Transverse colon (tissue), 4 donors: ENCODE results near the gene HMX1. TPM values are rescaled to one million over a fixed set of nuclear protein-coding genes. Genes with fewer than 3 reads are reported as not detected.

Source experiments
- DNase-seq: peaks from one replicate; pipeline ENCODE4 v3.0.0-alpha.2; 2019
- H3K27ac ChIP-seq, 4 donors: fragments of 200-600 bp; sonication (generic); 2 replicates each; pipeline ENCODE4 v1.5.1; 2016 to 2018; ENCODE audit warnings: inconsistent platforms in 4 of 4
- H3K27me3 ChIP-seq: fragments of 200-600 bp; sonication (generic); 2 replicates; pipeline ENCODE4 v1.5.1; 2017; ENCODE audit warnings: inconsistent platforms
- H3K36me3 ChIP-seq, 4 donors: fragments of 200-600 bp; sonication (generic); 2 replicates each; pipeline ENCODE4 v1.5.1; 2017 to 2019; ENCODE audit warnings: inconsistent platforms in 4 of 4
- H3K4me1 ChIP-seq, 4 donors: fragments of 200-600 bp; sonication (generic); 2 replicates each; pipeline ENCODE4 v1.5.1; 2017 to 2020; ENCODE audit warnings: inconsistent platforms in 4 of 4
- H3K4me3 ChIP-seq, 4 donors: fragments of 200-600 bp; sonication (generic); 1 replicate in 1 of 4; 2 replicates in 3 of 4; pipeline versions ENCODE4 v1.5.1 to v1.6.1; 2017 to 2019; ENCODE audit warnings: inconsistent platforms in 4 of 4
- H3K9me3 ChIP-seq, 2 donors: fragments of 200-600 bp; sonication (generic); 2 replicates each; pipeline ENCODE4 v1.5.1; 2017 to 2019; ENCODE audit warnings: inconsistent platforms in 2 of 2
- CTCF ChIP-seq, 5 experiments: fragments of 200-600 bp in 3 of 5; fragments of 450-650 bp in 2 of 5; sonication (generic) in 3 of 5; IDR thresholded peaks; 1 replicate in 2 of 5; 2 replicates in 3 of 5; pipeline ENCODE4 v1.5.1; 2016 to 2017; ENCODE audit warnings: antibody characterized with exemption in 5 of 5, inconsistent platforms in 3 of 5, mild to moderate bottlenecking in 2 of 5, moderate library complexity in 1 of 5
- EP300 ChIP-seq: sonication (generic); formaldehyde crosslinking; IDR thresholded peaks from one replicate; pipeline ENCODE4 v1.6.1; 2017; ENCODE audit warnings: antibody characterized with exemption, low read depth
- POLR2A ChIP-seq: fragments of 450-650 bp; IDR thresholded peaks from one replicate; pipeline ENCODE4 v1.6.1; 2016; ENCODE audit warnings: antibody characterized with exemption, mild to moderate bottlenecking, moderate library complexity
- POLR2AphosphoS5 ChIP-seq, 3 donors: sonication (generic); formaldehyde crosslinking; IDR thresholded peaks; one replicate each; pipeline ENCODE4 v1.6.1; 2016; ENCODE audit warnings: antibody characterized with exemption in 3 of 3
- WGBS, 2 donors: methylation state at CpG; one replicate each; pipeline ENCODE4 v1.1.5; 2018; ENCODE audit warnings: low coverage in 1 of 2; 5-methylcytosine and 5-hydroxymethylcytosine counted together
- in situ Hi-C, 4 donors: fragments of 200-750 bp; cut with MboI; loops; one replicate each; pipeline versions ENCODE4 v1.15.0 to v1.15.1; 2017; ENCODE audit warnings: low sequenced_read_pairs in 3 of 4, low pct_ligation_motif_present in 1 of 4, low pct_unique_long_range_greater_than_20kb in 1 of 4
- intact Hi-C: fragments of 100-400 bp; cut with DNase I; formaldehyde crosslinking; loops from one replicate; pipeline ENCODE4 v1.15.1; 2023; ENCODE audit warnings: low total_unique reads
- total RNA-seq, 4 donors: library from RNA; depleted of rRNA; stranded (reverse); fragments of >200 nt; gene quantifications; one replicate each; pipeline ENCODE4 v1.1.0, GENCODE V29; 2016

The HMX1 gene
- total RNA-seq, 4 donors from 2014 or later, result not detected

GRCh38 chr4:8850074-8850829 is 21.4 kb downstream of the HMX1 start:
- no peaks in the 10 kb centered on the region for H3K36me3 ChIP-seq
- H3K4me3 ChIP-seq, result no peak overlapping the region
- TF ChIP-seq POLR2AphosphoS5 (IDR thresholded peaks at IDR 0.05), result no peak
- TF ChIP-seq EP300, result no peak
- TF ChIP-seq POLR2A, result no peak
- TF ChIP-seq CTCF (IDR thresholded peaks at IDR 0.05), result no peak
- WGBS, 2 donors, result 80% methylated on average over 21 of the region's 23 CpGs; no CpG with 5 or more reads in 1 of the 2 donors
- H3K4me1 ChIP-seq, result no peaks in the 10 kb centered on the region
- intact Hi-C loops, result no loop called here
- no peaks in the 10 kb centered on the region for H3K9me3 ChIP-seq
- no peak for DNase-seq
- in situ Hi-C loops, result no loop called here
- no peak overlapping the region for H3K27ac ChIP-seq
- peaks cover 51% of the 10 kb centered on the region for H3K27me3 ChIP-seq

GRCh38 chr4:8849266-8850073 is 22.2 kb downstream of the HMX1 start:
- H3K4me3 ChIP-seq, result no peak overlapping the region
- in situ Hi-C loops, result no loop called here
- intact Hi-C loops, result no loop called here
- H3K9me3 ChIP-seq, result no peaks in the 10 kb centered on the region
- TF ChIP-seq EP300, result no peak
- no peak for TF ChIP-seq POLR2AphosphoS5 (IDR thresholded peaks at IDR 0.05)
- no peak for TF ChIP-seq POLR2A
- no peak for TF ChIP-seq CTCF (IDR thresholded peaks at IDR 0.05)
- no peaks in the 10 kb centered on the region for H3K4me1 ChIP-seq
- DNase-seq, result no peak
- H3K27ac ChIP-seq, result no peak overlapping the region
- WGBS, 2 donors, result 65% methylated on average over 18 of the region's 18 CpGs; no CpG with 5 or more reads in 1 of the 2 donors
- no peaks in the 10 kb centered on the region for H3K36me3 ChIP-seq
- peaks cover 44% of the 10 kb centered on the region for H3K27me3 ChIP-seq

- H3K4me3 ChIP-seq, result no peak overlapping the region
- no peaks in the 10 kb centered on the region for H3K4me1 ChIP-seq
- TF ChIP-seq EP300 (no peak), POLR2A (no peak)
- in situ Hi-C loops (no loop called here), intact Hi-C loops (no loop called here)
- no peaks in the 10 kb centered on the region for H3K36me3 ChIP-seq
- H3K27ac ChIP-seq, result no peak overlapping the region
- H3K27me3 ChIP-seq, result peaks cover 44% of the 10 kb centered on the region
- H3K9me3 ChIP-seq, result no peaks in the 10 kb centered on the region
- peak; percentile 1 for DNase-seq
- WGBS, 2 donors, result 57 to 60% methylated on average over 2 to 14 of the region's 14 CpGs
These were observed 23.0 kb downstream of the HMX1 start for GRCh38 chr4:8848507-8849265.

GRCh38 chr4:8847764-8848163 is 23.9 kb downstream of the HMX1 start:
- Histone ChIP-seq H3K27me3 (peaks cover 37% of the 10 kb centered on the region), H3K9me3 (no peaks in the 10 kb centered on the region), H3K4me3 (no peak overlapping the region), H3K4me1 (no peaks in the 10 kb centered on the region), H3K36me3 (no peaks in the 10 kb centered on the region), H3K27ac (no peak overlapping the region)
- DNase-seq, result peak; percentile 1
- in situ Hi-C loops (no loop called here), intact Hi-C loops (no loop called here)
- no peak for TF ChIP-seq CTCF (IDR thresholded peaks at IDR 0.05)
- no peak for TF ChIP-seq POLR2AphosphoS5 (IDR thresholded peaks at IDR 0.05)
- TF ChIP-seq EP300, result no peak
- no peak for TF ChIP-seq POLR2A
- WGBS, 2 donors, result 6 to 7% methylated on average over 4 to 10 of the region's 10 CpGs
